CD8-positive, alpha-beta memory T cell (primary cell): Measurements from ENCODE around the gene TFCP2L1. TPM values are rescaled to one million over a fixed set of nuclear protein-coding genes. Genes with fewer than 3 reads are reported as not detected.

Source experiments
- CTCF ChIA-PET: fragments of 350-600 bp; sonication (Branson Sonifier 250); formaldehyde crosslinking; loops from one replicate; lab custom pipeline; 2021; ENCODE audit warnings: antibody characterized with exemption; lab: Charles Lee
- POLR2A ChIA-PET: fragments of 350-600 bp; sonication (Branson Sonifier 250); formaldehyde crosslinking; loops from one replicate; lab custom pipeline; 2021; ENCODE audit warnings: antibody characterized with exemption; lab: Charles Lee
- DNase-seq, 5 donors: peaks; one replicate each; pipeline versions ENCODE4 v3.0.0 to v3.0.0-alpha.2; 2020 to 2022; ENCODE audit warnings: mixed read lengths in 1 of 5
- H3K27ac ChIP-seq: one replicate; pipeline ENCODE4 v1.7.0; 2013; ENCODE audit warnings: low read depth, mild to moderate bottlenecking, low read length, moderate library complexity
- H3K27me3 ChIP-seq: 2 replicates; pipeline ENCODE4 v1.7.0; 2013; ENCODE audit warnings: low read length, mild to moderate bottlenecking; ENCODE audit not compliant: insufficient read depth, poor library complexity, severe bottlenecking
- H3K36me3 ChIP-seq: 2 replicates; pipeline ENCODE4 v1.7.0; 2013; ENCODE audit warnings: mild to moderate bottlenecking, low read length, moderate library complexity; ENCODE audit not compliant: insufficient read depth
- H3K4me1 ChIP-seq: 2 replicates; pipeline ENCODE4 v1.7.0; 2013; ENCODE audit warnings: mild to moderate bottlenecking, low read length, moderate library complexity; ENCODE audit not compliant: insufficient read depth
- H3K4me3 ChIP-seq: 2 replicates; pipeline ENCODE4 v1.7.0; 2013; ENCODE audit warnings: mild to moderate bottlenecking, low read length
- H3K9me3 ChIP-seq: 2 replicates; pipeline ENCODE4 v1.7.0; 2013; ENCODE audit warnings: mild to moderate bottlenecking, low read length
- H3K27ac Mint-ChIP-seq, 8 donors: one replicate each; pipeline ENCODE4 v1.8.0; 2020 to 2021; ENCODE audit warnings: mixed read lengths in 8 of 8, mild to moderate bottlenecking in 6 of 8, inconsistent platforms in 3 of 8, moderate library complexity in 3 of 8
- H3K27me3 Mint-ChIP-seq, 2 donors: one replicate each; pipeline ENCODE4 v1.8.0; 2020 to 2021; ENCODE audit warnings: mixed read lengths in 2 of 2, mild to moderate bottlenecking in 1 of 2, moderate library complexity in 1 of 2
- H3K36me3 Mint-ChIP-seq, 3 donors: one replicate each; pipeline ENCODE4 v1.8.0; 2020 to 2021; ENCODE audit warnings: mixed read lengths in 3 of 3, inconsistent platforms in 1 of 3, mild to moderate bottlenecking in 1 of 3
- H3K4me1 Mint-ChIP-seq, 3 donors: one replicate each; pipeline ENCODE4 v1.8.0; 2020 to 2021; ENCODE audit warnings: mixed read lengths in 3 of 3, inconsistent platforms in 1 of 3, mild to moderate bottlenecking in 1 of 3
- H3K4me3 Mint-ChIP-seq, 7 donors: one replicate each; pipeline ENCODE4 v1.8.0; 2020 to 2021; ENCODE audit warnings: mixed read lengths in 7 of 7, mild to moderate bottlenecking in 6 of 7, moderate library complexity in 4 of 7, inconsistent platforms in 2 of 7
- H3K9me3 Mint-ChIP-seq, 5 donors: one replicate each; pipeline ENCODE4 v1.8.0; 2020 to 2022; ENCODE audit warnings: mixed read lengths in 5 of 5, mild to moderate bottlenecking in 3 of 5, moderate library complexity in 2 of 5, inconsistent platforms in 1 of 5
- polyA plus RNA-seq: library from polyadenylated mRNA; unstranded; fragments of 300-500 nt; fragmentation: Illumina TruSeq; gene quantifications from one replicate; pipeline ENCODE4 v1.2.3, GENCODE V29; 2021
- total RNA-seq, 2 experiments: library from RNA; stranded (reverse); gene quantifications; one replicate each; pipeline ENCODE4 v1.2.3, GENCODE V29; 2021

TFCP2L1 gene
- total and polyA plus RNA-seq, 3 experiments from 2014 or later = 0.11 to 0.45 (median 0.16) TPM

DNA sequence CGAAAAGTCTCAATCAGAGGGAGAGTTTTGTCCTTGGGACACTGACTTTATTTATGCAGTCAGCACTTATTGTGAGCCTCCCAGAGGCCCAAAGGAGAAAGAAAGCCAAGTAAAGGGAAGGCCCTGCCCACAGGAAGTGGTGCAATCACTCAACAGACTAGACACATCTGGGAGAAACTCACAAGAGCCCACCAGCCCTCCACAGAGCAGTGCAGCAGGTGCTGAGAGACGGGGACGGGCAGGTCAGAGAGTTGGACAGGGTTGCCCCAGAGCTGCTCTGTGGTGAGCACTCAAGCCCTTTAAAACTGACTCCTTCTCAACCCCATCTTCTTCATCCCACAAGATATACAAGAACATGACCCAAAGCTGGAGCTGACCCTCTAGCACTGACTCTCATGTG lies 96.0 kb downstream of the TFCP2L1 start:
- H3K36me3 Mint-ChIP-seq = peaks cover 0 to 4% (median 0%) of the 10 kb centered on the region in 3 donors
- DNase-seq = no peak
- Histone ChIP-seq H3K36me3 (no peaks in the 10 kb centered on the region), H3K4me3 (no peak overlapping the region), H3K27me3 (no peaks in the 10 kb centered on the region), H3K9me3 (no peaks in the 10 kb centered on the region), H3K4me1 (no peaks in the 10 kb centered on the region), H3K27ac (no peak overlapping the region)
- ChIA-PET CTCF (no interaction called here), POLR2A (no interaction called here)
- no peak overlapping the region for H3K27ac Mint-ChIP-seq
- no peak overlapping the region for H3K4me3 Mint-ChIP-seq
- peaks cover 3 to 7% of the 10 kb centered on the region in 2 donors for H3K27me3 Mint-ChIP-seq
- H3K9me3 Mint-ChIP-seq = no peaks in the 10 kb centered on the region
- H3K4me1 Mint-ChIP-seq = no peaks in the 10 kb centered on the region

DNA sequence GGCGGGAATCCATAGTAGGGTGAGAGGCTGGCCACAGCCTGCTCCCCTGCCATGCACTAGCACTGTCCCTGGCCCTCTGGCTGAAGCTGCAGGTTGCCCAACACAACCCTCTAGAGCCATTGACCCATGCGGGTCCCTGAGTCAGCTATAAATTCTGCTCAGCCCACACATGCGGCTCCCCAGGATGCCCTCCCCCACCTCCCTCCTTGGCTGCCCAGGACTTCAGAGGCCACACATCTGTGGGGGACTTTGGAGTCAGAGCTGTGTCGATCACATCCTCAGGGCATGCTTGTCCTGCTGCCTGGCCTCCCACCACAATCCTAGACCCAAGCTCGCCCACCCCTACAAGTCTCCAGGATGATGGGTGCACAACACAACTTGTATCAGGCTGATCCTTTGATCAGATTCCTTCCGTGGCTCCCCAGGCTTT lies 97.0 kb downstream of the TFCP2L1 start:
- Mint-ChIP-seq H3K27ac (no peak overlapping the region), H3K27me3 (peaks cover 3 to 7% of the 10 kb centered on the region in 2 donors), H3K9me3 (no peaks in the 10 kb centered on the region), H3K36me3 (peaks cover 0 to 4% (median 0%) of the 10 kb centered on the region in 3 donors), H3K4me1 (no peaks in the 10 kb centered on the region), H3K4me3 (no peak overlapping the region)
- Histone ChIP-seq H3K27ac (no peak overlapping the region), H3K36me3 (no peaks in the 10 kb centered on the region), H3K4me1 (no peaks in the 10 kb centered on the region), H3K27me3 (no peaks in the 10 kb centered on the region), H3K4me3 (no peak overlapping the region), H3K9me3 (no peaks in the 10 kb centered on the region)
- ChIA-PET CTCF (no interaction called here), POLR2A (no interaction called here)
- no peak for DNase-seq

DNA sequence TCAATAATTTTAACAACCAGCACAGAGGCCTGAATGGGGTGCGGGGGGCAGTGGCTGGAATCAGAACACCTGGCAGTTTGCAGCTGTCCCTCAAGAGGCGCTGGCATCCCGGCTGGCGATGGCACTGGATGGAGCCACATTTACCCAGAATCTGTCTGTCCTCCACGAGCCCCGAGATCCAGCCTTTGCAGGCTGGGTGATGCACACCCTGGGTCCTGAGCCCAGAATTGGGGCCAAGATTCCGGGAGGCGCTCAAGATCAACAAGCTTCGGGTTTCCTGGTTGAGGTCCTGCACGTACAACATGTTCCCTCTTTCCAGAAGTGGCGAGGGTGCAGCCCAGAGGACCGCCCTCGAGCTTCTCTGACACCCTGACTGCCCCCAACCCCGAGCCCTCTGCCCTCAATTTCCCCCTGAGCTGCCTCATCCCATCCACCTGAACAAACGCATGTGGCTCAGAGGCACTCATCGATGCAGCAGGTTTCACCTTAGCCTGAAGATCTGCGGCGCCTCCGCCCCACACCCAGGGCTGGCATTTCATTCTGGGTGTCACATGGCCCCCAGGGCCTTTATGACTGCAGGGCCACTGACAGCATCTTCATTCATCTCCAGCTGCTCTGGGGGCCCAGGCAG lies 97.5 kb downstream of the TFCP2L1 start:
- CTCF ChIA-PET = no interaction called here

DNA sequence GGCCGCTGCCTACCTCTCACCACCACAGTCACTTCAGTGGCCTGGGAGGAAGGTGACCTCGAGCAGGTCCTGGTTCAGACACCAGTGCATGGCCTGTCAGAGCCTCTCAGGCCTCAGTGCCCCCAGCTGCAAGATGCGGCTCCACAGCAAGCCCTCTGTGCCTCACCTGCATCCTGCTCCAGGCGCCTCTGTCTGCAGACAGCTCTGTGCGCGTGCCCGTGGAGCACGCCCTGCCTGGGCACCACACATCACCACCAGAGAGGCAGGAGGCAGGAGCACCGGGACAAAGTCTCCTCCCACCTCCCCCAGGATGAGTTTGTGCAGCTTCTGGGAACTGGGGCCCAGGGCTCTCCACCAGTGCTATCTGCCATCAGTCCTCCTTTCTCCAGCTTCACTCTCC lies 98.7 kb downstream of the TFCP2L1 start:
- Histone ChIP-seq H3K27ac (no peak overlapping the region), H3K4me1 (no peaks in the 10 kb centered on the region), H3K9me3 (no peaks in the 10 kb centered on the region), H3K36me3 (no peaks in the 10 kb centered on the region), H3K27me3 (no peaks in the 10 kb centered on the region), H3K4me3 (no peak overlapping the region)
- ChIA-PET CTCF (no interaction called here), POLR2A (no interaction called here)
- Mint-ChIP-seq H3K9me3 (no peaks in the 10 kb centered on the region), H3K4me3 (no peak overlapping the region), H3K27me3 (peaks cover 4 to 7% of the 10 kb centered on the region in 2 donors), H3K27ac (no peak overlapping the region), H3K4me1 (no peaks in the 10 kb centered on the region), H3K36me3 (peaks cover 0 to 4% (median 0%) of the 10 kb centered on the region in 3 donors)
- no peak for DNase-seq

More for the DNA sequence above, 97.5 kb downstream of the TFCP2L1 start:
- peaks cover 3 to 7% of the 10 kb centered on the region in 2 donors for H3K27me3 Mint-ChIP-seq
- no peaks in the 10 kb centered on the region for H3K4me1 ChIP-seq
- H3K27ac Mint-ChIP-seq = no peak overlapping the region
- no peaks in the 10 kb centered on the region for H3K9me3 ChIP-seq
- POLR2A ChIA-PET = no interaction called here
- H3K4me3 ChIP-seq = no peak overlapping the region
- DNase-seq = no peak
- H3K4me3 Mint-ChIP-seq = no peak overlapping the region
- no peaks in the 10 kb centered on the region for H3K27me3 ChIP-seq
- H3K36me3 ChIP-seq = no peaks in the 10 kb centered on the region
- H3K4me1 Mint-ChIP-seq = no peaks in the 10 kb centered on the region
- H3K27ac ChIP-seq = no peak overlapping the region
- no peaks in the 10 kb centered on the region for H3K9me3 Mint-ChIP-seq
- peaks cover 0 to 4% (median 0%) of the 10 kb centered on the region in 3 donors for H3K36me3 Mint-ChIP-seq

DNA sequence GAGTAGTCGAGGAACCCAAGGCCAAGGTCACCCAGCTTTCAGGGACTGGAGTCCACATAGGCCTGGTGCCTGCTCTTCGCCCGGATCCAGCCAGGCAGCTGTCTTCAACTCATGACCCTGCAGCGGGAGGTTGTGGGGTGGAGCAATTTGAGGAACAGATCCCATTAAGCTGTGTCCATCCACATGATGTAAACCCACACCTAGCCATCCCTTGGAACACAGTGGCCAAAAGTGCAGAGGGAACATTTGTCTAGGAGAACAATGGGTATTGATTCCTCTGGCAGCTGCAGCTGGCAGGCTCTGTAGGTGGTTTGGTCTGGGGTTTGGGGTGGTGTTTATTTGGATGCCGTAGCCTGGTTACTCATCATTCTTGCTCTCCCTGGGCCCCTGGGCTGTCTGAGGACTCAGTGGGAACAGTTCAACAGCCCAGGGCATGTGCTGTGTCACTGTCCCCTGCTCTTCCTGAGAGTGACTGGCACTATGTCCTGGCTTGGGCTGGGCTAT lies 99.4 kb downstream of the TFCP2L1 start:
- Mint-ChIP-seq H3K27ac (no peak overlapping the region), H3K4me3 (no peak overlapping the region), H3K9me3 (no peaks in the 10 kb centered on the region), H3K4me1 (no peaks in the 10 kb centered on the region), H3K36me3 (peaks cover 0 to 4% (median 0%) of the 10 kb centered on the region in 3 donors), H3K27me3 (peaks cover 4 to 7% of the 10 kb centered on the region in 2 donors)
- ChIA-PET CTCF (no interaction called here), POLR2A (no interaction called here)
- Histone ChIP-seq H3K27me3 (no peaks in the 10 kb centered on the region), H3K4me3 (no peak overlapping the region), H3K27ac (no peak overlapping the region), H3K36me3 (no peaks in the 10 kb centered on the region), H3K9me3 (no peaks in the 10 kb centered on the region), H3K4me1 (no peaks in the 10 kb centered on the region)
- DNase-seq = no peak

DNA sequence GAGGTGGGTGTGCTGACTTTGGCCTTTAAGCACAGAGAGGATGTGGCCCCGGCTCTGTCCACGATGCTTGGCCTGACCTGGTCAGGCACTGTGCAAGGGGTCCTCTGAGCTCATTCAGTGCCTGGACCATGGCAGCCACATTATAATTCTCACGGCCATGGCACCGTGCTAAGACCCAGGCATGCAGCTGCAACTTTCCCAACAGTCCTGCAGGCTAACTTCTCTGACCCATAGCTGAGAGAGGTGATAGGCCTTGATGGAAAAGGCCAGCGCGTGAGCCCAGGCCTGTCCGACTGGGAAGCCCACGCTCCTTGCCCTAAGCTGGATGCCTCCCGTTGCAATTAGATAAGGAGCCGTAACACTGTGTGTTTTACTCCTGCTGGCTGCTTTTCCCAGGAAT lies 99.9 kb downstream of the TFCP2L1 start:
- peaks cover 4 to 7% of the 10 kb centered on the region in 2 donors for H3K27me3 Mint-ChIP-seq
- Histone ChIP-seq H3K27me3 (no peaks in the 10 kb centered on the region), H3K36me3 (no peaks in the 10 kb centered on the region), H3K4me1 (no peaks in the 10 kb centered on the region), H3K4me3 (no peak overlapping the region), H3K27ac (no peak overlapping the region), H3K9me3 (no peaks in the 10 kb centered on the region)
- no peak for DNase-seq
- CTCF ChIA-PET = no interaction called here
- peaks cover 0 to 4% (median 0%) of the 10 kb centered on the region in 3 donors for H3K36me3 Mint-ChIP-seq
- H3K4me1 Mint-ChIP-seq = no peaks in the 10 kb centered on the region
- H3K27ac Mint-ChIP-seq = no peak overlapping the region
- POLR2A ChIA-PET = no interaction called here
- H3K4me3 Mint-ChIP-seq = no peak overlapping the region
- no peaks in the 10 kb centered on the region for H3K9me3 Mint-ChIP-seq

DNA sequence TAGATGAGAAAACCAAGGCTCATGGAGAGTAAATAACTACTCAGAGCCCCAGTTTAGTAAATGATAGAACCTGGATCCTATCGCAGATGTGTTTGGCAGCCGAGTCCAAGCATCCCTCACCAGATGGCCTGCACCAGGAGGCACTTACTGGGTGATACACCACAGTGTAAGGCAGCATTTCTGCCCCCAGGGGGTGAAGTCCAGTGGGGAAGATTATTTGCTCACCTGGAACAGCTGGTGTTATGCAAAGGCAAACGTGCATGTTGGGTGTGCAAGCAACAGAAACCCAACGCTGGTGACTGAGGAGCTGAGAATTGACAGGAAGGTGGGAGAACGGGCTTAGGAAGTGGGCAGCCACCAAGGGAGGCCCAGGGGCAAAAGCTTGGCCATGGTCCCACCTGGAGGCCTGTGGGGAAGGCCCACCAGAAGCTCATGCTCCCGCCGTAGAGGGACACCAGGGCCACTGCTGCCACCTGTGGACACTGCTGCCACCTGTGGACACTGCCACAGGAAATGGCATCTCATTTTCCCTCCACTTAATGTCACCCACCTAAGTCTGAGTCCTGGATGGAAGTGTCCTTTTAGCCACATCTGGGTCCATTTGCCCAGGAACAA lies 100.6 kb downstream of the TFCP2L1 start:
- H3K36me3 Mint-ChIP-seq = peaks cover 0 to 4% (median 0%) of the 10 kb centered on the region in 3 donors
- no peak for DNase-seq
- H3K27ac ChIP-seq = no peak overlapping the region
- no peaks in the 10 kb centered on the region for H3K9me3 Mint-ChIP-seq
- no peaks in the 10 kb centered on the region for H3K9me3 ChIP-seq
- H3K36me3 ChIP-seq = no peaks in the 10 kb centered on the region
- H3K4me3 Mint-ChIP-seq = peak overlapping the region in 1 of 7 donors; percentile 1
- H3K4me3 ChIP-seq = no peak overlapping the region
- H3K4me1 Mint-ChIP-seq = no peaks in the 10 kb centered on the region
- ChIA-PET CTCF (no interaction called here), POLR2A (no interaction called here)
- no peaks in the 10 kb centered on the region for H3K27me3 ChIP-seq
- H3K27me3 Mint-ChIP-seq = peaks cover 4 to 7% of the 10 kb centered on the region in 2 donors
- no peak overlapping the region for H3K27ac Mint-ChIP-seq
- H3K4me1 ChIP-seq = no peaks in the 10 kb centered on the region

DNA sequence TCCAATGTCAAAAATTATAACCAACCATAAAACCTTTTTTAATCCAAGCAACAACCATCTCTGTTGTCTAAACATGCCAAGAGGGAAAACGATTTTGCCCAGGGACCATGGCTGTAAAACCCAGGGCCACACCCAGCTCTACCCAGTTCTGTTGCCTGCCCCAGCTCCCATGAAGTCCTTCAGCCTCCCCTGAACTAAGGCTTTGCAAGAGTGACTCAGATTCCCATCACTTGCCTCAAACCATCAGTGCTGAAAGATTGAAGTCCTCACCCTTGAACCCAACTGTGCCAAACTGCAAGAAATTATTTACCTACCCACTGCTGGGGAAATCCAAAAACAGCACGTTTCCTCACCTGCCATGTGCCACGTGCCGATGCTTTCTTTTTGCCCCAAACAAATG lies 102.5 kb downstream of the TFCP2L1 start:
- H3K4me1 Mint-ChIP-seq = no peaks in the 10 kb centered on the region
- no peaks in the 10 kb centered on the region for H3K9me3 Mint-ChIP-seq
- Histone ChIP-seq H3K27me3 (no peaks in the 10 kb centered on the region), H3K27ac (no peak overlapping the region), H3K4me1 (no peaks in the 10 kb centered on the region), H3K4me3 (no peak overlapping the region), H3K36me3 (no peaks in the 10 kb centered on the region), H3K9me3 (no peaks in the 10 kb centered on the region)
- H3K36me3 Mint-ChIP-seq = no peaks in the 10 kb centered on the region
- no peak overlapping the region for H3K4me3 Mint-ChIP-seq
- H3K27ac Mint-ChIP-seq = peak overlapping the region in 1 of 8 donors; percentile 14
- H3K27me3 Mint-ChIP-seq = peaks cover 6 to 9% of the 10 kb centered on the region in 2 donors
- no peak for DNase-seq
- CTCF ChIA-PET = no interaction called here
- POLR2A ChIA-PET = no interaction called here
